PC-9 (cell line): ENCODE results near the gene LIN28B.

Experiments
- CTCF ChIP-seq: fragments of 200-600 bp; sonication (generic); conservative IDR thresholded peaks from 2 replicates; pipeline ENCODE4 v1.6.1; 2017; ENCODE audit warnings: mixed run types, antibody characterized with exemption, mild to moderate bottlenecking, moderate library complexity
- EZH2 ChIP-seq: fragments of 200-600 bp; sonication (generic); IDR thresholded peaks from 2 replicates; pipeline ENCODE4 v1.8.0; 2017; ENCODE audit warnings: antibody characterized with exemption, low read depth

GRCh38 chr6:105108631-105109262, 151.8 kb downstream of the LIN28B start:
- TF ChIP-seq EZH2 (no peak), CTCF (no peak)
